ENCODE results near the gene WNT1.
A peak's percentile ranks its signal among the peaks of the same experiment; 100 is the strongest.

WNT1 gene

DNA sequence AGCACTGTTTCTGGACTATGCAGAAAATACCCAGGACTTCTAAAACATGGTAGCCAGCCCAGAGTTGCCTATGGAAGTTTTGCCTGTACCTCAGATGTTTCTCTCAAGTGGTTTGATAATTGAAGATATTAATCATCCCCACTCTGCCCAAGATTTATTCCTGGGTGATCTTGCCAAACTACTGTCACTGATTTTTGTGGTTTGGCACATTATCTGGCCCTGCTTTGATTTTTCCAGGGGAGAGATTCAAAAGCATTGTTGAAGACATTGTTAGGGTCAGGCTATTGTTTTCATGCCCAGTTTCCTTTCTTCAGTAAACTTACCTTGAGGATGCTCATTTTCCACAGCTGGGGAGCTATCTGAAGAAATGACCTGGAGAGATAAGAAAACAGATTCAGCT lies 34.6 kb downstream of the WNT1 start:
- no peak for DNase-seq

DNA sequence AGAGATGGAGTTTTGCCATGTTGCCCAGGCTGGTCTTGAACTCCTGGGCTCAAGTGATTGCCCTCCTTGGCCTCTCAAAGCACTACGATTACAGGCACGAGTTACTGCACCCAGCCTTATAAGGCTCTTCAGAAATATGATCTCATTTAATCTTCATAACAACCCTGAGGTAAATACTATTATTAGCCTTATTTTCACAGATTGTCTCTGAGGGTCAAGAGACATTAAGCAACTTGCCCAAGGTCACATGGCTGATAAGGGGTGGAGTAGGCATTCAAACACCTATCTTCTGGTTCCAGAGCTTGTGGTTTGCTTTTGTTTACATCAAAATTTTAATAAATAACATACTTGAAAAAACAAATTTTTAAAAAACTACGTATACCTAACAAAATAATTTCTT lies 35.3 kb downstream of the WNT1 start:
- no peak for DNase-seq

DNA sequence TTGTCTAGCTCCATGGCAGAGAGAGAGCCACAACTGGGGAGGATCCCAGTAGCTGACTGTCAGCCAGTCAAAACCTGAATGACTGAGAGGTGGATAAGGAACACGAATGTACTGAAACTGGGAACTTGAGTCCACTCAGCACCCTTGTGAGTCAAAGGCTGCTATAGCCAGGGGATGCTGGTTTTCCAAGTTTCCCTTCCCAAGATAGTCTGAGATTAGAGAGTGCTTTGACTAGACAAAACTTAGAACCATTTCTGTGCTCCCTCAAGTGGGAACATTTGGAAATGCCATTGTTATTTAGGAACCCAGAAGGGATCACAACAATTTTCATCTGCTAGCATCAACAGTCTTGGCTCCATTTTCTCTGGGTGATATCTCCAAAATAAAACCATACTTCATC lies 36.4 kb downstream of the WNT1 start:
- DNase-seq: no peak

DNA sequence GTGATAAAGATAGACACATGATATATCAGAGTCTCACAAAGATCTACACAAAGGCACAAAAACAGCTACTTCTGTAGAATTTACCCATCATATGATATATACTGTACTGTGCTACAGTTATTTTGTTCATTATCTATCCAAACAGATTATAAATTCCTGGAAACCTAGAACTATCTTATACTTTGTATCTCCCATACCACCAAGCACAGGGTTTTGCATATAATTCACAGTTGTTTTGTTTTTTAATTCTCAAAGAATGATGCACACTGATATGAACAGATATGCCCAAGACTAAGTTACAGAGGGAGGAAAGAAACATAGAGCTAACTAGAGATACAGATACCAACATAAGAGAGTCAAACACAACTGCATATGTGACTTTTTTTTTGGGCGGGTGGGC lies 37.1 kb downstream of the WNT1 start:
- DNase-seq: no peak

DNA sequence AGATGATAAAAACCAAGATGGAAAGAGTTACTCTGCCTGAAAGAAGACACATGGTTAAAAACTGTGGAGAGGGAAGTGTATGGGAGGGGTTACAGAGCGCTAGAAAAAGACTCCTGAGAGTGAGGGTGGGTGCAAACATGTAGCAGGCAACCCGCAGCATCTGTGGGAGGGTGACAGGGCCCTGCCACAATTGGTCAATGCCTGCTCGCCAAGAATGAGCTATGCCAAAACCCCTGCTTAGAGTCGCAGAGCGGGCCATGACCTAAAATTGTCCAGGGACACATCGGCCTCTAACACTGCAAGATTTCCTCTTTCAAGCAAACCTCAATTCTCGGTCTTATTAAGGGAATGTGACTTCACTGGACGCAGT lies 39.8 kb downstream of the WNT1 start:
- no peak for DNase-seq

DNA sequence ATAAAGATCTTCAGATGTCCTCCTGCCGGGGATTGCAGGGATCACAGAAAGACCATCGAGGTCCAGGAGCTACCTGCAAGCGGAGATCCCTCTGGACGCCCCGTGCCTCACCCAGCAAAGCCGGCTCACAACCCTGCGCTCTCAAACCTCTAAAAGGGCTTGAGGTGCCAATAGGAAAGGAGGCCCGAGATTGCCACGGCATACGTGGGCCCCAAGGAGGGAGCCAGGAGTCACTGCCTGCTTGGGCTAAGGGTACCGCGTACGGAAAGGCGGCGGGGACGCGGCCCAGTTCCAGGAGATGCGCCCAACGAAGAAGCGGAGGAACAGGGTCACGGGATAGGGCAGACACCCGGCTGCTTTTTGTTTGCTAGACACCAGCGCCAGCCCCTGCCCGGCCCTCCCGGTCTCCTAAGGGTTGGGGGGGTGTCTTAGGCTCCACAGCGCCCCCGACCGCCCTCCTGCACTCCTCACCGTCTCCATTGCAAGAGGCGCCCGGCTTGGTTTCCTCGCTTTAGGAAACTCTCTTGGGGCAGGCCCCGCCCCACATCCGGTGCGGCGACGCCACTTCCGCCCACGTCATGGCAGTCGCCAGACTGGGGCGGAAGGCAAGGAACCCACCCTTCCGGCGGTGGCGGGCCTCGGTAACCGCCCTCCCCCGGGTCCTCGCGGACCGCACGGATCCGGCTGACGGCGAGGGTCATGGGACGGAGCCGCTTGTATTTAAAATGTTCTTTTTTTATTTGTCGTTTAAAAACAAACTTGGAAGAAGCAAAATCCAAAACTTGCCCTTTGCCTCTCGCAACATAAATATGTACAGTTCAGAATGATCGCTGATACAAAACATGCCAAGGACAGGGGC lies 40.4 kb downstream of the WNT1 start, which contains the start of gene PRKAG1:
PRKAG1 (minus strand) TSS at position 516 of the 859 bp plus-strand sequence; CDS start at position 480, 36 bp downstream.
- peak; percentile 58 to 75 for DNase-seq

DNA sequence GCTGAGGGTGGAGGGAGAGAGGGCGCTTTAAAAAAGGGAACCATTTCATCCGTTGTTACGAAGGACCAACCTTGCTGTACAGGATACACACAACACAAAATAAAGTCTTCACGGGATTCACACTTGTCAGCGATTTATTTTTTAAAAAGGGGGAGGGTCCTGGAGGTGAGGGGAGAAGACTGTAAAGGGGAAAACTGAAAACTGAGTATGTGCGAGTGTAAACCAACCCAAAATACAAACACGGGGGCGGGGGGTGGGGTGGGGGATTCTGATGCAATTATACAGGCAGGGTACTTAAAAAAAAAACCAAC lies 41.0 kb downstream of the WNT1 start:
- no peak for DNase-seq

DNA sequence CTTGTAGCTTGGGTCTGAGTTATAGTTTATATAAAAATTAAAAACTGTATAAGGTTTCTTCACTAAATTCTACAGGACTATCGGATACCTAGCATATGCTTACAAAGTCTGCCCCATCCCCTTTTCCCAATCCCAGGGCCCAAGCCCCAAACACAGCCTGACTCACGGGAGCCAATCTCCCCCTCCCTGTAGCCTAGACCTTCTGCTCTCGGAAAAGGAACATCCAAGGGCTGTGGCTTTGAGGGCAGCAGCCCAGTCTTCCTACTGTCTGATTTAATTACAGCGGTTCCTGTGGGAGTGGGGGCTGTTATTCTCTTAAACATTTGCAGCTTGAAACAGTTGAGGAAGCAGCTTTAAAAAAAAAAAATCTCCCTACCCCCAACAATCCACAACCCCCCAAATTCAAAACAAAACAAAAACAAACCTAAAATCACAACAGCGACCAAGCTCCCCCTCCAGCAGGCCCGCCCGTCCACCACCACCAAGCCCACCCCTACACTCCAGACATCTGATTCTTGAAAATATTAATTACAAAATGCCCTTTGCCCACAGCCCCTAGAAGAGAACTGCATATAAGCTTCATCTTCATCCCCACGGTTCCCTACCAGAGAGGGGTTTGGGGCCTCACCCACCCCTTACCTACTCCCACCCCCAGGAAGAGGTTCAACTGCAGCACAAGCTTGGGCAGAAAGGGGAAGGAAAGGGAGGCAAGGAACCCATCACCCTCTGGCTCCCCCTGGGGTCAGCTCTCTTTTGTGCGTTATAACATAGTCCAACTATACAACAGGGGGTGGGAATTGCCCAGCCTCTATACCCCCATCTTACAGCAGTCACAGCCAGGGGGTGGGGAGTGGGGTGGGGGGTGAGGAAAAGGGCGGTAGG lies 41.6 kb downstream of the WNT1 start:
- DNase-seq: no peak

DNA sequence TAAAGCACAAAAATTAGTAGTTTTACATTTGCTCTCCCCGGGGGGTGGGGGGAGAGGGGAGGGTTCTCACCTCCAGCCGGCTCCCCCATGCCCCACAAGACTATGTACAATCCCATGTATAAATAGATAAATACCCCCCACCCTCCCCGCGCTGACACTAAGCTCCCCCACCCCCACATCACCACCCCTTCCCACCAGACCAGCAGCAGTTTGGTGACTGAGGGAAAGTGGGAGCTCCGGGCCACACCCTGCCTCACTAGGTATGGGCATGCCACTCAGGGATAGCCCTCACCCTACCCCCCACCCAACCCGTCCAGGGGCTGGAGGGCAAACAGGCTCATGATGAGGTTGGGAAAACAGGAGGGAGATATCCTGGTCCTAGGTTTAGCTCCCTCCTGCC lies 42.3 kb downstream of the WNT1 start:
- DNase-seq: no peak

DNA sequence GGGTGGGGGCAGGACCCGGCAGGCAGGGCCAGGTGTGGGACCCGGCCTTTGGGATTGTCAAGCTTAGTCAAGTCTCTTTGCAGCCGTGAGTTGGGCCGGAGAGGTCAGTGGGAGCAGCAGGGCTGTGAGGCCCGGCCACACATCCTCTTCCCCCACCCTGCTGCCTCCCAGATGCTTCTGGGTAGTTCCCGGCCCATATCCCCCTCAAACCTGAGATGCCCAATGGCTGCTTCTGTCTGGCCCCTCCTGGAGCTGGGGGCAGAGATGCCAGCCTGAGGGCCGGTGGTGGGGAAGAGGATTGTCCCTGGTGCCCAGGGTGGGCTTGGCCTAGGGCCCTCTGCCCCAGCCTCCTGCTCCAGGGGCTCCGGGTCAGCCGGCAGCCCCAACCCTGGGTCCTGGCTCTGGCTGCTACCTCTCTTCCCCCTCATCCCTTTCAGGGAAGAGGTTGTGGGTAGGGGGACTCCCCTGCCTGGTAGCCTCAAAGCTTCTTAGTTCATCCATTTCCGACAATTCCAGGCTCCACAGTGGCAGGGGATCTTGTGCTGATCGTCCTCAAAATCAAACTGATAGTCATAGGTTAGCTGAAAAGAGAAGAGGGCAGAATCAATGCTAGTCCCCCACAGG lies 43.3 kb downstream of the WNT1 start:
- no peak for DNase-seq

DNA sequence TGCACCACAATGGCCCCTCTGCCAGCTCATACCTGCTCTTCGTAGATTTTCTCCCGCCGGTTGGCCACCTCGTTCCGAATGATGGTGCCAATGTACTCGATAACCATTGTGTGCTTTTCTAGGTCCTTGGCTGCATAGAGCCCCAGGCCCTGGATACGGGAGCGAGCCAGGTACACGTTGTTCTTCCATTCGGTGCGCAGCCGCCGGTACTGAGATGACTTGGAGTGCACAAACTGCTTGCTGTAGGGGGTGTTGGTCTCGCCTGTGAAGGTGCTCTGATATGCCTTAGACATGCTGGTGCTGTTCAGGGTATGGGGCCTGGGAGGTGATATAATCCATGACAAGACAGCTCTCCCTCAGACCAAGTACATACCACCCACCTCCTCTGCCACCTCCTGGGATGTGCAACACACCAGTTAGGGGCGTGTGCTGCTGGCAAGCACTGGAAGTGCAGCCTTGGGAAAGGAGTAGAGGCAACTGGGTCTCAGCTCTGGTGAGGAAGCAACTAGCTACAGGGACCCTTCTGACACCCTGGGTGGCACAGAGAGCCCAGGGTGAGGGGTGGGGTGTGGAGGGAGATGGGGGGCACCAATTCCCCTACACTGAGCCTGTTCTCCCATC lies 44.5 kb downstream of the WNT1 start:
- DNase-seq: no peak

DNA sequence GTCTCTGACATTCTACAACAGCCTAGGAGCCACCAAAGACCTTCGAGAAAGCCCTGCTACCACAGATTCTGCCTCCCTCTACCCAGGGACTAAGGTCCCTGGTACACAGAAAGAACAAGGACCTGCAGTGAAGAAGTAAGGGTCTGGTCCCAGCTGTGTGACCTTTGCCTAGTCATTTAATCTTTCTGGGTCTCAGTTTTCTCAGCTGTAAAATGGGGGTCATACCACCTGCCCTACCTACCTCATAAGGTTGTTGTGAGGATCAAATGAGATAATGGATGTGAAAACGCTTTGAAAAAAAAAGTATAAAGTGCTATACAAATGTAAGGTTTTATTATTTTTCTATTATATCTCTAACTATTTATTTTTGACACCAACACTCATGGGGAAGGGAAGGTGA lies 45.7 kb downstream of the WNT1 start:
- DNase-seq: no peak

DNA sequence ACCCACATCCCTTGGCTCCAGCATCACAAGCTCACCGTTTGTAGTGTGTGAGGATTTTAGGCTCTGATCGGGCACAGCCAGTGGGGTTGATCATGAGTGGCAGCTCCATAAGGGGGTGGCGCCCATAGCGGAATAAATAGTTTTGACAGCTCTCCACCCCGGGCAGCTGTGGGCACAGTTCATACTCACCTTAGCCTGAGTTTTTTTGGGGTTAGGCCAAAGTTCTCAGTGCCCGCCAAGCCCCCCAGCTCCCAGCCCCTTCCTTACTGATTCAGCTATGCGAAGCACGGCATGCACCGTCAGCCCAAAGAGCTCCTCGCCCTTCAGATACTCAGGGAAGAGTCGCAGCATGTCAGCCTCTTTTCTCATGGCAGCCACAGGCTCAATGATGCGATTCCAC lies 46.4 kb downstream of the WNT1 start:
- DNase-seq: no peak

DNA sequence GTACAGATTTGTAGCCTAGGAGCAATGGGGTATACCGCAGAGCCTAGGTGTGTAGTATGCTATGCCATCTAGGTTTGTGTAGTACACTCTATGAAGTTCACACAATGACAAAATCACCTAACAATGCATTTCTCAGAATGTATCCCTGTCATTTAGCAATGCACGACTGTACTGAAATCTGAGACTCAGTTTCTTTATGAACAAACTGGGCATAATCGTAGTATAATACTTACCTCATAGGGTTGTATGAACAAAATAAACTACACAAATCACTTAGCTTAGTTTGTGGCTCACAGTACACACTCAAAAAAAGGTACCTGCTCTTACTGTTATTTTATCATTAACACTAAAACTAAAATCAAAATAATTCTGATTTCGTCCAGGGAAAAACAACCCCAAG lies 47.3 kb downstream of the WNT1 start:
- DNase-seq: no peak

DNA sequence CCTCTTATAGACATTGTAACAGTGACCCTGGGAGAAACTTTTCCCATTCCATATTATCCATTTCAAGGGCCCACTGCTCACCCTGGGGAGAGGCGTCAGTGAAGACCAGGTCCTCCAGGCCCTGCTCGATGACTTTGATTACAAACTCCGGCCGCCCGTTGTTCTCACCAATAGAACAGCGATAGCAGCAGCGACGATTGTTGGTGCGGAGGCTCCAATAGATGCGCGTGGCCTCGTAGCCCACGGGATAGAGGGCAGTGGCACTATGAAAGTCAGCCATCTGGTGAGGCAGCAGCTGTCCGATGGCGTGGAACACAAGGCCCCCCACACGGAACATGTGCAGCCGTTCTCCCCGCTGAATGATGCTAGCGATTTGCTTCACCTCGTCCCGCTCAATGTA lies 48.0 kb downstream of the WNT1 start:
- DNase-seq: no peak

DNA sequence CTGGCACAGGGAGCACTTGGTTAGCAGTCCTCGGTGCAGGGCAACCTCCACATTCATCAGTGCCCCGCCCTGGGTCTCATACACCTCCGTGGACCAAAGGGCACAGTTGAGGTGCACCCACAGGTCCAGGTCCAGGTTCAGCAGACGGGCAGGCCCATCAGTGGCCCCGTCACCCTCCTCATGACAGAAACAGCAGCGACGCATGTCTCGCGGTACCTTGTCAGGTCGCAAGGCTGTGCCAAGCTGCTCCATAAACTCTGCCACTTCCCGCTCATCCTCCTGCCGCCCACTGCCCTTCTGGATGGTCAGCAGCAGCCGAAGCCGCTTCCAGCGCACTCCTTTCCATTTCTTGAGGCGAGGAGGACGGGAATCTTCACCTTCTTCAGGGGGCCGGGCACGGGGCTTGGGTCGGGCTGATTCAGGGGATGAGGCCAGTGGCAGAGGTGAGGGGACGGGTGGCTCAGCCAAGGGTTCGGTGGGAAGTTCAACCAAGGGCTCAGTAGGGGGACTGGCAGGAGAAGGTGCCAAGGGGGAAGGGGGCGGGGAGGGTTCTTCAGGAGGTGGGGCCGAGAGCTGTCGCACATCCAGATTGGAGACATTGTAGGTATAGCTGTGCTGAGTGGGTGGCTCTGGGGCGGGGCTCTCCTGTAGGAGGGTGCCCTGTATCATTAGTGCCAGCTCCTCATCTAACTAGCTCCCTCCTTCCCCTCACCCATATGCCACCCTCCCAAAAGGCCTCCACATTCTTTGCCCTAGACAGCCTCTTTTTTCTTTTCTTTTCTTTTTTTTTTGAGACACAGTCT lies 48.8 kb downstream of the WNT1 start:
- no peak for DNase-seq

DNA sequence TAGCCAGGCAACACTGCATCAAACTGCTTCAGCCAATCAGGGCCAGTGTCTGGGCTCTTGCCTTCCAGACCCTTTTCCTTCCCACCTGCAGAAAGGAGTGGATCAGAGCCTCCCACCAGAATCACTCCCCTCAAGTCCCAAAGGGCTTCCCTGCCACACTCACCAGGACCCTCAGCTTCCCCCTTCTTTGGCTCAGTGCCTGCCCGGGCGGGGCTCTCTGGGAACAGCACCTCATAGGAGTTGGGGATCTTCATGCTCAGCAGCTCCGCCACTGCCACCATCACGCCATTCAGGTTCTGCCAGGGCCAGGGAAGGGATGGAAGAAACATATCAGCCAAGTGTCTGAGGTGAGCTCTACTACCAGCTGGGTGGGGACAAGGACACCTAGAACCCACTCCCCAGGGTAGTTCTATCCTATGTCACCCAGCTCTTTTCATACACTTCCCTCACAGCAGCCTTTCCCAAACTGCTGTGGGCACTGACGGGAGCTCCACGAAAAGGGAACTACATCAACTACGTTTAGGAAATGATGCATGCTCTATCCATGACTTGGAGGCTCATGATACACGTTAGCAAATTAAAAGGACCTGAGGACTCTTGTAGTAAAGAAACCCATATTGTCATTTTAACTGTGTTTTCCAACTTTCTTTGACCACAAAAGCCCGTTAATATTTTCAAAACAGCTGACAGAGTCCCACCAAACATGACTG lies 49.9 kb downstream of the WNT1 start:
- DNase-seq: no peak

DNA sequence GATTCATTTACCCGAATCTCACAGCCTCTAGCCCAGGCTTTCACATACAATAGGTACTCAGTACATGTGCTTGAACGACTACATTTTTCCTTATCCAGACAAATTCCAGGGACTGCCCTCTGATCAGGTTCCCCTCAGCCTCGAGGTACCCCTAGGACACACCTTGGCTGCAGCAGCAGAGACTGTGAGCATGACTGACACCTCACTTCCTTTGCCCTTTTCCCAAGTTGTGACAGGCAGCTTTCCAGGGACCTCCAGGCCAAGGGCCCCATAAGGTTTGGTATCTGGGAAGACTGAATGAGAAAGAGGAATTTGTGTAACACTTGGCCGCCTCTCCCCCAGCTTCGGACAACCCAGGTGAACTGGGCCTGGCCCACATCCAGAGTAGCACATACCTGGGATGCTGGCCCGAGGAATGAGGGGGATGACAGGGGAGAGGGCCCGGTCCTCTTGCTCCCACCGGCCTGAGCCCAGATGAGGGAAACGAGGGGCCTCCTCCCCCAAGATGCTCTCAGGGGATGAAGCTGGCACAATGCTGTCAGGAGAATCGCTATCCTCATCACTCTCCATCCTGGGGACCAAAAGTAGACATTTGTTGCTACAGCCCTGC lies 50.6 kb downstream of the WNT1 start:
- no peak for DNase-seq

DNA sequence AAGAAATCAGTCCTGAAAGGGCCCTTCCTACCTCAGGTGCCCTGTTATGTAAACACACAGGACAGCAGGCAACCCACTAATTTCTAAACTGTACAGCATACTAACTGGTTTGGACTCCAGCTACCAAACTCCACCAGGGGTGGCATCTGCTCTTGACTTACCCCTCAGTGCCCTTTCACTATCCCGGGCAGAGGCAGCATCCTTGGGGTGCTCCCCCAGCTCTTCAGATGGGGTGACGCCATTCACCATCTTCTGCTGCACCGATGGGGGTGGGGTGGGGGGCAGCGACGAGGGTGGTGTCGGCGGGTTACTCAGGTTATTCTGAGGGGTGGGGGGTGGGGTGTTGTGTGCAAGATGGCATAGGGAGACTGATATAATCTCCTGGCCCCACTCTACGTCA lies 52.0 kb downstream of the WNT1 start:
- no peak for DNase-seq

DNA sequence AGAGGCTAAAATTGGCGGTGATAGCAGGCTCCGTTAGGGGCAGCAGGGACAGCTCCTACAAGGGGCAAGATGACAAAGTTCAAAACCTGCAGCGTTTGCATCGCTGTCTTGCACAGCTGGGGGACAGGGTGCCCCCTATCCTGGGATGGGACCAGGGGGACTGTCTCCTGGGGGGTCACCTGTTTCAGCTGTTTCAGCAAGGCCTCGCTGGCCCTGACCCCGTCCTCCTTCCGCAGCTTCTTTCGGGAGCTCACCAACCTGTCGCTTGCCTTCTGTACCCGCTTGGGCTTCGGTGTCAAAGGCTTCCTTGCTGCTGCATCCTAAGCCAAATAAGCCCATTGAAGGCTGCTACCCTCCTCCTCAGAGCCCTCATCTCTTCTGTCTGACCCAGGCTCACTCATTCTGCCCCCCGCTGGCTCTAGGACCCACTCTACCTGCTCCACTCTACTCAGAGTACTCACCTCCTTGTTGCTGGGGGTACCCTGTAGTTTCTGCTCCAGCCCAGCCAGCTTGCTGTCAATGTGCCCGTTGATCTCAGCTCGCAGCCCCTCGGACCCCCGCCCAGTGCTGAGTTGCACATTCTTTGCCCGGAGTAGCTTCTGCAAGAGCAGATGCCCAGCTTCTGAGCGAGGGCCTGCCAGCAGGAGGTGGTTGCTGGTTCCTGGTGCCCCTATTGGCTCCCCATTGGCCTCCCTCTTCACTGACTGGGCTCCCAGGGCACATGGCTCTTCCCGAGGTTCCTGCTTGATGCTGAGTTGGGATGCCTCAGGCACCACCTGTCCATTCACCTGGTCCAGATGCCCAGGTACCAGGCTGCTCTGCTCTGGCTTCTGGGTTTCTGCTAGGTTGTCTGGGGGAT lies 52.8 kb downstream of the WNT1 start:
- no peak for DNase-seq
